Sigmoid colon (tissue), 7 donors: Measurements from ENCODE around the gene TXNDC9. TPM values are rescaled to one million over a fixed set of nuclear protein-coding genes. Genes with fewer than 3 reads are reported as not detected.

Experiments
- DNase-seq: peaks from one replicate; pipeline ENCODE4 v3.0.0-alpha.2; 2019
- H3K27ac ChIP-seq, 4 donors: fragments of 200-600 bp; sonication (generic); one replicate each; pipeline ENCODE4 v1.5.1; 2016 to 2019; ENCODE audit warnings: mild to moderate bottlenecking in 1 of 4
- H3K27me3 ChIP-seq, 3 donors: fragments of 200-600 bp; sonication (generic); one replicate each; pipeline ENCODE4 v1.5.1; 2019; ENCODE audit warnings: mild to moderate bottlenecking in 1 of 3
- H3K36me3 ChIP-seq, 4 donors: fragments of 200-600 bp; sonication (generic); one replicate each; pipeline ENCODE4 v1.5.1; 2016 to 2019
- H3K4me1 ChIP-seq, 4 donors: fragments of 200-600 bp; sonication (generic); one replicate each; pipeline ENCODE4 v1.5.1; 2017 to 2019
- H3K4me3 ChIP-seq, 4 donors: fragments of 200-600 bp; sonication (generic); one replicate each; pipeline ENCODE4 v1.5.1; 2017 to 2019; ENCODE audit warnings: mild to moderate bottlenecking in 2 of 4, moderate library complexity in 1 of 4
- H3K9me3 ChIP-seq, 4 donors: fragments of 200-600 bp in 3 of 4; sonication (generic) in 3 of 4; one replicate each; pipeline versions ENCODE4 v1.5.1 to v1.6.1; 2013 to 2019
- CTCF ChIP-seq, 4 experiments: fragments of 450-650 bp in 3 of 4; fragments of 200-600 bp in 1 of 4; IDR thresholded peaks; one replicate each; pipeline ENCODE4 v1.5.1; 2016 to 2019; ENCODE audit warnings: antibody characterized with exemption in 4 of 4, mild to moderate bottlenecking in 3 of 4, moderate library complexity in 2 of 4
- EP300 ChIP-seq, 4 donors: sonication (generic); formaldehyde crosslinking; IDR thresholded peaks; one replicate each; pipeline ENCODE4 v1.6.1; 2017; ENCODE audit warnings: antibody characterized with exemption in 4 of 4
- POLR2A ChIP-seq, 2 donors: fragments of 450-650 bp; IDR thresholded peaks; one replicate each; pipeline ENCODE4 v1.6.1; 2016; ENCODE audit warnings: antibody characterized with exemption in 2 of 2, mild to moderate bottlenecking in 2 of 2, moderate library complexity in 2 of 2
- POLR2AphosphoS5 ChIP-seq, 4 donors: sonication (generic); formaldehyde crosslinking; IDR thresholded peaks; one replicate each; pipeline ENCODE4 v1.6.1; 2017; ENCODE audit warnings: antibody characterized with exemption in 4 of 4
- WGBS, 2 donors: extraction: QIAGEN DNeasy Blood & Tissue Kit; methylation state at CpG; one replicate each; pipeline ENCODE4 v1.1.7; 2013; 5-methylcytosine and 5-hydroxymethylcytosine counted together
- intact Hi-C: fragments of 100-400 bp; cut with DNase I; formaldehyde crosslinking; loops from one replicate; pipeline ENCODE4 v1.15.1; 2023
- polyA plus RNA-seq, 3 donors: library from polyadenylated mRNA; stranded (reverse); fragments of 200-250 nt; gene quantifications; one replicate each; pipeline ENCODE4 v1.2.3, GENCODE V29; 2013
- total RNA-seq, 4 donors: library from RNA; depleted of rRNA; stranded (reverse); fragments of >200 nt; gene quantifications; one replicate each; pipeline ENCODE4 v1.1.0, GENCODE V29; 2016
- donor health status: healthy with polysubstance abuse.
- donor health status: Bipolar disorder and iron deficiency.
- donor health status: healthy.

Gene TXNDC9
- total and polyA plus RNA-seq, 7 donors, result 26.0 to 57.6 (median 33.0) TPM

DNA sequence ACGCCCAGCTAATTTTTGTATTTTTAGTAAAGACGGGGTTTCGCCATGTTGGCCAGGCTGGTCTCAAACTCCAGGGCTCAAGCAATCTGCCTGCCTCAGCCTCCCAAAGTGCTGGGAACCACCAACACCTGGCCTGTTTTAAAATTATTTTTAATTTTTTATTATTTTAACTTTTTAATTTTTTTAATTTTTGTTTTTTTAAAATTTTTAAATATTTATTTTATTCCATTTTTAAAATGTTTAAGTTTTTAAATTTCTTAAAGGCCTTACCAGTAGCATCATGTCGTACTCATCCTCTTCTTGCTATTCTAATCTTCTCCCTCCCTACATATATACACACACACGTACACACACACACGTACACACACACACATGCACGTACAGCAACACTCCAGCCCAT lies 36.6 kb downstream of the TXNDC9 start:
- no peaks in the 10 kb centered on the region for H3K27me3 ChIP-seq
- no peak overlapping the region for H3K4me3 ChIP-seq
- H3K4me1 ChIP-seq, result no peaks in the 10 kb centered on the region
- TF ChIP-seq EP300 (IDR thresholded peaks at IDR 0.05), result no peak
- no peak for TF ChIP-seq POLR2A (IDR thresholded peaks at IDR 0.05)
- no peak for TF ChIP-seq POLR2AphosphoS5 (IDR thresholded peaks at IDR 0.05)
- TF ChIP-seq CTCF (IDR thresholded peaks at IDR 0.05), result no peak
- no peak for DNase-seq
- peaks cover 0 to 16% (median 0%) of the 10 kb centered on the region in 4 donors for H3K36me3 ChIP-seq
- H3K9me3 ChIP-seq, result no peaks in the 10 kb centered on the region
- intact Hi-C loops, result no loop called here
- WGBS, 2 donors, result 96 to 98% methylated on average over 7 of the region's 7 CpGs
- no peak overlapping the region for H3K27ac ChIP-seq

- H3K4me3 ChIP-seq, result no peak overlapping the region
- no peaks in the 10 kb centered on the region for H3K9me3 ChIP-seq
- DNase-seq, result no peak
- no peak for TF ChIP-seq EP300 (IDR thresholded peaks at IDR 0.05)
- TF ChIP-seq POLR2AphosphoS5 (IDR thresholded peaks at IDR 0.05), result no peak
- no peak for TF ChIP-seq POLR2A (IDR thresholded peaks at IDR 0.05)
- TF ChIP-seq CTCF (IDR thresholded peaks at IDR 0.05), result no peak
- WGBS, 2 donors, result 75 to 88% methylated on average over 2 of the region's 2 CpGs
- no peaks in the 10 kb centered on the region for H3K4me1 ChIP-seq
- peaks cover 0 to 9% (median 0%) of the 10 kb centered on the region in 4 donors for H3K36me3 ChIP-seq
- intact Hi-C loops, result no loop called here
- no peaks in the 10 kb centered on the region for H3K27me3 ChIP-seq
- no peak overlapping the region for H3K27ac ChIP-seq
Observed at GRCh38 chr2:99297994-99298393, 38.1 kb downstream of the TXNDC9 start.

DNA sequence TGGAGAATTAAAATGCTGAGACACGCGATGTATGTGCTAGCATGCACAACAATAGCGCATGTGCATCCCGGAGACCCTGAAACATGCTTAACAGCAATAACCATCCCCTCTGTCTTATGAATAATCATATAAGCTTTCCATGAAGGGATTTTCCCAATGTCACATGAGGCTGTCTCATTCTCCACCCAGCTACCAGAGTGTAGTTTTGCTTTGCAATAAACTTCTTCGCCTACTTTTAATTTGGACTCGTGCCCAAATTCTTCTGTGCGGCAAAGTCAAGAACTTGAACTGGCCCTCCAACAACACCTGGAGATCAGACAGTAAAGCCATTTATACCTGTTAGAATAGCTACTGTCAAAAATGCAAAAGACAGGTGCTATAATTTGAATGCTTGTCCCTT lies 50.6 kb downstream of the TXNDC9 start:
- Histone ChIP-seq H3K4me3 (no peak overlapping the region), H3K27ac (no peak overlapping the region)
- intact Hi-C loops, result no loop called here

GRCh38 chr2:99279969-99280695 lies 56.0 kb downstream of the TXNDC9 start:
- intact Hi-C loops, result no loop called here
- Histone ChIP-seq H3K27me3 (no peaks in the 10 kb centered on the region), H3K27ac (no peak overlapping the region), H3K4me3 (no peak overlapping the region), H3K4me1 (no peaks in the 10 kb centered on the region), H3K9me3 (peaks cover 0 to 3% (median 1%) of the 10 kb centered on the region in 4 donors), H3K36me3 (peaks cover 0 to 5% (median 0%) of the 10 kb centered on the region in 4 donors)
- TF ChIP-seq POLR2A (IDR thresholded peaks at IDR 0.05) (no peak), EP300 (IDR thresholded peaks at IDR 0.05) (no peak), CTCF (IDR thresholded peaks at IDR 0.05) (no peak), POLR2AphosphoS5 (IDR thresholded peaks at IDR 0.05) (no peak)
- DNase-seq, result no peak

More for the DNA sequence above, 50.6 kb downstream of the TXNDC9 start:
- Histone ChIP-seq H3K27me3 (no peaks in the 10 kb centered on the region), H3K36me3 (peaks cover 0 to 14% (median 0%) of the 10 kb centered on the region in 4 donors), H3K9me3 (no peaks in the 10 kb centered on the region), H3K4me1 (no peaks in the 10 kb centered on the region)
- TF ChIP-seq EP300 (IDR thresholded peaks at IDR 0.05) (no peak), CTCF (IDR thresholded peaks at IDR 0.05) (no peak), POLR2A (IDR thresholded peaks at IDR 0.05) (no peak), POLR2AphosphoS5 (IDR thresholded peaks at IDR 0.05) (no peak)
- DNase-seq, result no peak
- 30 to 83% methylated on average over 7 of the region's 7 CpGs for whole genome bisulfite sequencing, 2 donors
